ENCODE data around the gene CATSPERD. TPM values are rescaled to one million over a fixed set of nuclear protein-coding genes. Genes with fewer than 3 reads are reported as not detected.

Gene CATSPERD
- total and polyA plus RNA-seq, 8 donors, result not detected

DNA sequence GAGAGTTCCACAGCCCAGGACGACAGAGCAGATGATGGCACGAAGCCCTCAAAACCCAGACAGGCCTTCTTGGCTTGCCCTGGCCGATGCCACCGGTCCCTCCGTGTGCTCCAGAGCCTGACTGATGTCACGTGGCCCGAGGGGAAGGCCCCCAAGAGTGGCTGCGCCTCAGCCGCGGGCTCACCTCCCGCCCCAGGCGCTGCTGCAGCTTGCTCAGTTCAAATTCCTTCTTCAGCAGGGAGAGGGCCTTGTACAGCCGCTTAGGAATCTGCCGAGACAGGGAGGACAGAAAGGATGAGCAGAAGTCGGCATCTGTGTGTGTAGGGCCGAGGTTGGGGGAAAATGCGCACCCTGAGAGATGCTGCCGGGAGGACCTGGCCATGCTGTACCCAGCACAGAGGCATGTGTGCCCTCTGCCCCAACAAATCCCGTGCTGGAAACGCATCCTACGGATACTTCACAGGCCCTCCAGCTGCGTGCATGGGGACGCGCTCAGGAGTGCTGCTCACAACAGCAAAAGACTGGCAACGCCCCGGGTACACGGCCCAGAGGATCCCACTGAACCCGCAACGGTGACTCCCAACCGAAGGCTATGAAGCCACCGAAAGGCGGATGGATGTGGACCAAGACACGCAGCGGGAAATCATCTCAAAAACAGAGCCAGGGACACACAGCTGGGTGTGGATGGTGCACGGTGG, 13.4 kb upstream of the CATSPERD start:
- Histone ChIP-seq H3K4me1 (no peaks in the 10 kb centered on the region), H3K27ac (no peak overlapping the region), H3K4me3 (no peak overlapping the region), H3K9me3 (no peaks in the 10 kb centered on the region), H3K27me3 (no peaks in the 10 kb centered on the region), H3K36me3 (peaks cover 76 to 96% (median 94%) of the 10 kb centered on the region in 4 donors)
- TF ChIP-seq CTCF (IDR thresholded peaks at IDR 0.05) (no peak), POLR2AphosphoS5 (IDR thresholded peaks at IDR 0.05) (no peak), POLR2A (IDR thresholded peaks at IDR 0.05) (no peak), EP300 (IDR thresholded peaks at IDR 0.05) (no peak)
- WGBS, 5 donors, result 94 to 96% (median 94%) methylated on average over 14 to 35 of the region's 35 CpGs
- DNase-seq, result no peak
- intact Hi-C loops (cut with DNase I; ENCODE audit: low total_unique reads), result no loop called here

- TF ChIP-seq CTCF (IDR thresholded peaks at IDR 0.05) (no peak), POLR2A (IDR thresholded peaks at IDR 0.05) (no peak), POLR2AphosphoS5 (IDR thresholded peaks at IDR 0.05) (no peak), EP300 (IDR thresholded peaks at IDR 0.05) (no peak)
- H3K4me1 ChIP-seq, result no peaks in the 10 kb centered on the region
- no peak overlapping the region for H3K27ac ChIP-seq
- DNase-seq, result no peak
- peaks cover 85 to 100% (median 99%) of the 10 kb centered on the region in 4 donors for H3K36me3 ChIP-seq
- no peak overlapping the region for H3K4me3 ChIP-seq
- H3K9me3 ChIP-seq, result no peaks in the 10 kb centered on the region
- WGBS, 5 donors, result 85 to 95% (median 92%) methylated on average over 18 to 37 of the region's 37 CpGs
- intact Hi-C loops (cut with DNase I; ENCODE audit: low total_unique reads), result no loop called here
- H3K27me3 ChIP-seq, result no peaks in the 10 kb centered on the region
These were observed 12.6 kb upstream of the CATSPERD start for GRCh38 chr19:5707576-5708575.

DNA sequence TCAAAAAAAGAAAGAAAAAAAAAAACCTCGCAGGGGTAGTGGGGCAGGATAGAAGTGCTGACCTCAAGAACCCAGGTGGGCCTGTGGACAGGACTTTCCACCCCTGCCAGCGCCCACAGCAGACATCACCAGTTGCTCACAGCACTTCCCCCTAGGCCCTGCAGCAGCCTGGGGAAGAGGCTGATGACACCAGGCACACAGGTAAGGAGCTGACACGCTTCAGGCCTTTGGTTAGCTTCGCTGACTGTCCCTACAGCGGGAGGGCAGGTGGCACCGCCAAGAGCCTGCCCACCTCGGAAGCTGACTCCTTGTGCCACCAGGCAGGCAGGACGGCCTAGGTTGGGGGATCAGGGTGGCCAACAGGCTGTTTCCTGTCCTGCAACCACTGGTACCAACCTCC, 9.4 kb upstream of the CATSPERD start:
- TF ChIP-seq CTCF (IDR thresholded peaks at IDR 0.05), result no peak
- no peak for TF ChIP-seq POLR2A (IDR thresholded peaks at IDR 0.05)
- no peak for TF ChIP-seq EP300 (IDR thresholded peaks at IDR 0.05)
- TF ChIP-seq POLR2AphosphoS5 (IDR thresholded peaks at IDR 0.05), result no peak
- WGBS, 5 donors, result 90 to 98% (median 96%) methylated on average over 4 to 8 of the region's 8 CpGs
- Histone ChIP-seq H3K4me3 (no peak overlapping the region), H3K9me3 (no peaks in the 10 kb centered on the region), H3K27me3 (no peaks in the 10 kb centered on the region), H3K36me3 (peaks cover 70 to 88% (median 86%) of the 10 kb centered on the region in 4 donors), H3K27ac (no peak overlapping the region), H3K4me1 (no peaks in the 10 kb centered on the region)
- no peak for DNase-seq
- intact Hi-C loops (cut with DNase I; ENCODE audit: low total_unique reads), result no loop called here

GRCh38 chr19:5711713-5712161, 8.7 kb upstream of the CATSPERD start:
- WGBS, 5 donors, result 84 to 89% (median 87%) methylated on average over 23 to 25 of the region's 25 CpGs
- no peak for DNase-seq

More at GRCh38 chr19:5711713-5712161, 8.7 kb upstream of the CATSPERD start:
- Histone ChIP-seq H3K4me1 (peaks cover 0 to 3% (median 1%) of the 10 kb centered on the region in 4 donors), H3K9me3 (no peaks in the 10 kb centered on the region), H3K4me3 (no peak overlapping the region), H3K27ac (no peak overlapping the region), H3K36me3 (peaks cover 63 to 83% (median 79%) of the 10 kb centered on the region in 4 donors), H3K27me3 (no peaks in the 10 kb centered on the region)
- no peak for TF ChIP-seq POLR2AphosphoS5 (IDR thresholded peaks at IDR 0.05)
- no peak for TF ChIP-seq POLR2A (IDR thresholded peaks at IDR 0.05)
- TF ChIP-seq CTCF (IDR thresholded peaks at IDR 0.05), result no peak
- no peak for TF ChIP-seq EP300 (IDR thresholded peaks at IDR 0.05)
- intact Hi-C loops (cut with DNase I; ENCODE audit: low total_unique reads), result no loop called here
